Renal pelvis (tissue), 4 donors: ENCODE data around the gene SAFB2. TPM values are rescaled to one million over a fixed set of nuclear protein-coding genes. Genes with fewer than 3 reads are reported as not detected.

ENCODE experiments used
- DNase-seq: peaks from one replicate; pipeline ENCODE4 v3.0.0-alpha.2; 2013
- polyA plus RNA-seq, 3 donors: library from polyadenylated mRNA; unstranded; fragments of 120-200 nt; gene quantifications; one replicate each; pipeline ENCODE4 v1.2.1, GENCODE V29; 2013; ENCODE audit not compliant: insufficient read length in 3 of 3

Gene SAFB2
- polyA plus RNA-seq, 3 donors, result 74.0 to 118 (median 105) TPM

DNA sequence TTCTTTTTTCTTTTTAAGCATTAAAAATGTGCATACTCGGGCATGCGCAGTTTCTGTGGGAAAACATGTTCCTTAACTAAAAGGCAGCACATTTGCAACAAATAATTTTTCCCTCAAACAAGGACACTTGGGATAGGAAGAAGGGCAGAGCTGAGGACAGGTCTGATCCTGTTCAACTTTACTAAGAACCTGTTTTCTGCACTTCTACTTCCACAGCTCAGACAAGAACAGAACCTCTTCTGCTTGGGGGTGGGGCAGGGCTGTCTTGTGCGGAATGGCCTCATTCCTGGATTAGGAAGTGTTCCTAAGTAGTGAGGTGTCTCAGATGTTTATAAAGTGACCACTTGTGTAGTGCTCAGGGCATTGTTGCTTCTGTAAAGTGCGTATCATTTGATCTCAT is 18.6 kb upstream of the SAFB2 start:
- DNase-seq, result no peak

DNA sequence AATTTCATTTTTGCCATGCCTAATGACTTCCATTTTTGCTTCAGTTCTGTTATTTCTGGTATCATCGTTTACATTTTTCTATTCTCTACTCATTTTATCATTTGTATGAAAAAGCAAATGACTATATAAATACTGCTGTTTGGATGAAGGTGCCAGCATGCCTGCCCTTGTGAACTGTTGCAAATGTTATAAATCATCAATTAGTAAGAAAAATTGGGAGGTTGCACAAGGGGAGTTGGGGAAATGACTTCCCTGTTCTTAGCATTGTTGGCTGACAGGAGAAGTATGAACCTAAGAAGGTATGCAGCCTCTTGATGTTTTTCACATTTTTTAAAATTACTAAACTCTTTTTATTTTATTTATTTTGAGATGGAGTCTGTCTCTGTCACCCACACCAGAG is 15.4 kb upstream of the SAFB2 start:
- no peak for DNase-seq

DNA sequence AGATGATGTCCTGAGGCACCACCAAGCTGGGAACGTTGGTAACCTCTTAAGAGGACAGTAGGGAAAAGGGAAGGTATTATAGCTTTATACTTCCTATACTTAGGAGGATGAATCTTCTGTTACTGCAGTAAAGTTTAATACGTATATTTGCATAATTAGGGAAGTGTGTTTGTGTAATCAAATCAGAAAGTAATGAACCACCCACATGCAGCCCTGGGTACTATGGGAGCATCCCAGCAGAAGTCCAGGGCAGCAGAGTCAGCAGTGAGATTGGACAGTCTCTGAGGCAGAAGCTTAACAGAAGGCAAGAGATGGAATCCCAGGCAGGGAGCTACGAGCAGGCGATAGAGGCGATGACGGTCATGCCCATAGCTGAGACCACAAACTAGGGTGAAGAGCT is 12.9 kb upstream of the SAFB2 start:
- DNase-seq, result no peak

DNA sequence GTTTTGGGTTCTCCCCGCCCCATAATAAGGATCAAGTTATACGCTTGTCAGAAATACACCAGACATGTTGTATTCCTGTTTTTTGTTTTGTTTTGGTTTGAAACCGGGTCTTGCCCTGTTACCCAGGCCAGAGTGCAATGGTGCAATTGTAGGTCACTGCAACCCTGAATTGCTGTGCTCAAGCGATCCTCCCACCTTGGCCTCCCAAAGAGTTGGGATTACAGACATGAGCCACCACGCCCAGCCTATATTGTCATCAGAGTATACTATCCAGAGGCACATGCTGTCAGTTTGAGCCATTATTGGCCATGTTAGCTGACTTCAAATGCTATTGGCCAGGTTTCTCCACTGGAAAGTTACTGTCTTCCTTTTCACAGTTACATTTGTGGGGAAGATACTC is 10.1 kb upstream of the SAFB2 start:
- DNase-seq, result no peak

DNA sequence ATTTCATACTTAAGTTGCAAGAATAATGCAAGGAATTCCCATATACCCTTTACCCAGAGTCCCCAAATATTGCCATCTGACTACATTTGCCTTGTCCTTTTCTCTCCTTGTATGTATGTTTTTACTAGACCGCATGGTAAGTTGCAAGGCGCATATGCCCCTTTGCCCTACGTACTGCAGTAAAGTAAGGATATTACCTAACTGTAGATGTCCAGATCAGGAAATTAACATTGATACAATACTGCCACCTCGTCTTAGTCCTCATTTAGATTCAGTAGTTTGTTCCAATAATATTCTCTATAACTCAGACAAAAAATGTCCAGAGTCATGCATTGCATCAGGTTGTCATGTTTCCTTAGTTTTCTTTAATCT is 9.7 kb upstream of the SAFB2 start:
- DNase-seq, result no peak

DNA sequence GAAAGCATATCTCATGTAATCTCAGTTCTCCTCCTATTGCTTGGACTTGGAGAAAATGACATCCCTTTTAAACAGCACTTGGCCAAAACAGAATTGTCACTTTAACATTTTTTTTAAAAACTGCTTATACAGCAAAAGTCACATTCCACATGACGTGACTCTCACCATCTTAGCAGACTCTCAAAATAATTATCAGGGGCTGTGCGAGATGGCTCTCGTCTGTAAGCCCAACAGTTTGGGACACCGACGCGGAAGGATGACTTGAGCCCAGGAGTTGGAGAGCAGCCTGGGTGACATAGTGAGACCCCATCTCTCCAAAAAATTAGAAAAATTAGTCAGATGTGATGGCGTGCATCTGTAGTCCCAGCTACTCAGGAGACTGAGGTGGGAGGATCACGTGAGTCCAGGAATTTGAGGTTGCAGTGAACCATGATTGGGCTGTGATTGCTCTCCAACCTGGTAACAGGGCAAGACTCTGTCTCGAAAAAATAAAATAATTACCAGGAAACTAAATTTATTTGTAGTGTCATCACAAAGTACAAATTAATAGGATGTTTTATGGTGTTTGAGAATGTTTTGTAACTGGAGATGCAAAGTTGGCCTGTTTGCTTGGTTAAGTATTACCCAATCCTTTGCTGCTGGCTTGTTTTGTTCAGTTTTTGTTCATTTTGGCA is 9.1 kb upstream of the SAFB2 start:
- DNase-seq, result no peak

DNA sequence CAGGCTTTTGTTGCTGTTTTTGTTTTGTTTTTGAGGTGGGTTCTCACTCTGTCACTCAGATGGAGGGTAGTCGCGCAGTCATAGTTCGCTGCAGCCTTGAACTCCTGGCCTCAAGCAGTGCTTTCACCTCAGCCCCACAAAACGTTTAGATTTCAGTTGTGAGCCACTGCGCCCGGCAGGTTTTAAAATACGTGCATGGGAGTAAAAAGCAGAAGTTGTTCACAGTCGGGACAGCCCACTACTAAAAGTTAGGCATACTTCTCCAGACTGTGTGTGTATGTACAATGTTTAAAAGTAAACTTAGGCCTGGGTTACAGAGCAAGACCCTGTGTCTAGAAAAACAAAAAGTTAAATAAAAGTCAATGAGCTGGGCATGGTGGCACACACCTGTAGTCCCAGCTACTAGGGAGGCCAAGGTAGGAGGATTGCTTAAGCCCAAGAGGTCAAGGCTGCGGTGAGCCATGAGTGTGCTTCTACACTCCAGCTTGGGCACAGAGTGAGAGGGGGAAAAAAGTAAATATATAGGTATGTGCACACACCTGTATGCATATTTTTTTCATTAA is 6.4 kb upstream of the SAFB2 start:
- no peak for DNase-seq

DNA sequence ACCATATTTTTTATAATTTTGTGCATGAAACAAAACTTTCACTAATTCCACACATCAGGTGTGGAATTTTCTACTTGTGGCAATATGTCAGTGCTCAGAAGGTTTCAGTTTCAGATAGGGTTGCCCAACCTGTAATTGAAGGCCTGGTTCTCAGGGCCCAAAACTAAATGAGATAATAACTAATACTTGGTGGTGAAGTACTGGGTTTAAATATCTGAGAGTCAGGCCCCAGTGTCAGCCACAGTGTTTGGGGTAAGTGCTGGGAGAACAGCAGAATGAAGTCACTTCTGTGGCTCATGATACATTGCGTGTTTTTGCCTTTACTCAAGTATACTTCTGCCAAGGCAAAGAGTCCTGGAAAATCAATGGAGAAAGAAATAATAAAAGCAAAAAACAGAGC is 5.9 kb upstream of the SAFB2 start:
- no peak for DNase-seq

DNA sequence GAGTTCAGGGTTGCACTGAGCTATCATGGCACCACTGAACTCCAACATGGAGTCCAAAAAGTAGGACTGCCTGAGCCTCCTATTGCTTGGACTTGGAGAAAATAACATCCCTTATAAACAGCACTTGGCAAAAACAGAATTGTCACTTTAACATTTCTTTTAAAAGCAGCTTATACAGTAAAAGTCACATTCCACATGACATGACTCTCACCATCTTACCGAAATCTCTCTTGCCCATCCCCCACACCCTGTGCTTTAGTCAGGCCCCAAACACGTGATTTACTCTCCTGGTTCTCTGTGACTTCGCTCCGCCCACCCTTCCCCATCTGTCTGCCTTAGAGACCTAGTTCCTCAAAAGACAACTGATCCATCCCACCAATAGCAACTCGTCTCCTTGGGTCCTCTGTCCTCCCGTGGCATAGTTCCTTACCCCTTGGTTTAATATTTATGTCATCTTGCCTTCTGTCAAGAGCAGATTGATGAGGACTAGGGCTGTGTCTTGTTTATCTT is 4.9 kb upstream of the SAFB2 start:
- DNase-seq, result no peak

DNA sequence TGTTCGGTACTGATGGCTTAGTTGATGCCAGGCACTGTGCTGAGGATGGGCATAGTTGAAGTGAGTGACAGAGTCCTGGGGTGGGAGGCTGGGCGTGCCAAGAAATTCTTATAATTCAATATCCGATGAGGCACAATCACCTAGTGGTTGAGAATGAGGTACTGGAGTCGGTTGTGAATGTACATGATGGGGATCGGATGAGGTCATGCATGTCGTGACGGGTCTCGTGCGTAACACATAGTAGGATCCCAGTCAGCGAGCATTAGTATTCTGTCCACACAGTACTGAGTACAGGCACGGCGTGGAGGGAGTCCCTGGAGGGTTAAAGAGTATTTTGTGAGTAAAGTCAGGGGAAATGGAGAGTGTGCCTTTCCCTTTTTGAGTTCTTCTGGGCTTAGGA is 3.1 kb upstream of the SAFB2 start:
- DNase-seq, result no peak

DNA sequence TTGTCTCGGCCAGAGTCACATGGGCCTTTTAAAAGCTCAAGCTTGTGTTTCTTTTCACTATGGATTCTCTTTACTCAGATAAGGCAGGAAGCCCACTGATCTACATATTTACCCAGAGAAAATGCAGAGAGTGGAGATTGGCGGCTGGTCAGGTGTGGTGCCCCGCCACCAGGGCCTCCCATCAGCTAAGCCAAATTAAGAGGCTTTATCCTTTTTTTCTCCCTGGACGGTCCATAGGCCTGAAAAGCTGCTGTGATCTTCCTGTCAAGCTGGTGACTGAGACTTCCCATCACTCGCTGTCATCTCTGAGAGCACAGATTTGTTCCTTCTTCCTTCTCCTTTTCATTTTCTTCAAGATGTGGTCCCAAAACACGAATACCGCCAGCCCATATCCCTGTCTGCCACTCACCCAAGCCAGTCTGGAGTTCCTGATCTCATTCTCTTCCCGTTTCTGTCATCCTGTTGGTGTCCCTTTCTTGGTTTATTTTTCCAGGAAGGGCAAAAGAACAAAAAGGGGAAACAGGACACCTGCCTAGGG is 2.2 kb upstream of the SAFB2 start:
- DNase-seq, result no peak

DNA sequence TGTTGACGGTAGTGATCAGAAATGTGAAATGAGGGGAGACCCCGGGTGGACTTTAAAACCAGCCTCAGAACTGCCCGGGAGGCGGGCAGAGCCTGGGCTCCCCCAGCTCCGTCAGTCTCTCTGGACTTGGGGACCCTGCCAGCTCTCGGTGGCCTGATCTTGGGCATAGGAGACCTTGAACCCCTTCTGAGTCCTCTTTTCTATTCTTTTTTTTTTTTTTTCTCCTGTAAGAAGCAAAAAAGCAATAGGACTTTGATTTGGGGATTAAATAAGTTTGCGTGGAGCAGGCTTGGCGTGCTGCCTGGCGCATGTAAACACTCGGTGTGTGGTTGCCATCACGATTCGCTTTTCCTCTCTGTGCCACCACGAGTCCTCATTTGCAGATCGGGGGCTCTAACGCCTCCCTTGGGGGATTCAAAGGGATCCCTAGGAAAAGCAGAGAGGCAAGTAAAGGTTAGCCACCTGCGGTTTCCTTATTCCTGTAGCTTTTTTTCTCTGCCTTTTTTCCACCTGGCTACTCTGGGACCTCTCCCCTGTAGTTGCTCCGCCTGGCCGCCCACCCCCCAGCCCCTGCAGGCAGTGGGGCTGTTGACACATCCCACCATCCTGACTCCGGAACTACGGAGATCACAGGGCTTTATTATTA is 1.6 kb upstream of the SAFB2 start:
- no peak for DNase-seq

DNA sequence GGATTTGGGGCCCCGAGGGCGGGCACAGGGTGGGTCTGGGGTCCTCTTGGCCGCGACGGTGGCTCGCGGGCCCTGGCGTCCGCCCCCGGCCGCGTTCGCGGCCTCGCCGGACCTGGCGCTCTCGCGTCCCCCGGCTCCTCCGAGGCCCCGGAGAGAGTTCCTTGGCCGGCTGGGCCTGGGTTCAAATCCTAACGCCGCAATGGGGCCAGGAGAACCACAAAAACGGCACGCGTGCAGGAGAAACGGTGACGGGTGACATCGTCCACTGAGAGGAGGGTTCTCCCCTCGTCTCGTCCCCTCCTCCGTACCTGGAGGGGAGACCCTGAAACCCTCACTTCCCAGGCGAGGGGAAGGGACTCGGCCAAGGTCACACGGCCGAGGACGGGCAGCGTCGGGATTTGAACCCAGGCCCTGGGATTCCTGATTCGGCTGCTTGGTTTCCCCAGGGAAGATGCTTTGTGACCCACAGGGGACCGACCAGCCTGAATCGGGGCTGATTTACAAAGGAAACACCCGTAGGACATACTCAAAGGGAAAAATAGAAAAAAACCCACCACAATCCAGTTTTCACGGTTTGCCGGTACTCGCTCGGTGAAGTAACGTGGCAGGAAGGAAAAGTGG is 931 bp upstream of the SAFB2 start:
- no peak for DNase-seq

DNA sequence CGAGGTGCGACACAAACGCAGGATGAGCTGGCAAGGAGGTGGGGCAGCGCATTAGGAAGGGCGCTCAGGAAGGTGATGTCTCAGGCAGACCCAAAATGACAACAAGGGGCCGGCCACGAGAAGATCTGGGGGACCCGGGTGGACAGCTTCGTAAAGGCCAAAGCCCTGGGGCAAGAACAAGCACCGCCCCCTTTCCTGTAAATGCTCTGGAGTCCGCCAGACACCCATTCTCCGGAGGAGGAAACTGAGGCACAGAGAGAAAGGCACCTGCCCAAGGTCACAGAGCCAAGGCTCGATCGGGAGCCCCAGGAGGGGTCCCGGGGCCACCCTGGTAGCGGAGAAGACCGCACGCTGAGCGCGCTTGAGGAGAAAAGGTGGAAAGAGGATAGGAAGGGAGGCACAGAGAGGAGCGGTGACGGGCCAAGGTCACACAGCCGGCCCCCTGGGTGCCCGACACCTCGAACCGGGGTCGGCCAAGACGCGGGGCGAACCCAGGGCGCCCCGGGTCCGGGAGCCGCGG is 571 bp downstream of the SAFB2 start:
- no peak for DNase-seq

DNA sequence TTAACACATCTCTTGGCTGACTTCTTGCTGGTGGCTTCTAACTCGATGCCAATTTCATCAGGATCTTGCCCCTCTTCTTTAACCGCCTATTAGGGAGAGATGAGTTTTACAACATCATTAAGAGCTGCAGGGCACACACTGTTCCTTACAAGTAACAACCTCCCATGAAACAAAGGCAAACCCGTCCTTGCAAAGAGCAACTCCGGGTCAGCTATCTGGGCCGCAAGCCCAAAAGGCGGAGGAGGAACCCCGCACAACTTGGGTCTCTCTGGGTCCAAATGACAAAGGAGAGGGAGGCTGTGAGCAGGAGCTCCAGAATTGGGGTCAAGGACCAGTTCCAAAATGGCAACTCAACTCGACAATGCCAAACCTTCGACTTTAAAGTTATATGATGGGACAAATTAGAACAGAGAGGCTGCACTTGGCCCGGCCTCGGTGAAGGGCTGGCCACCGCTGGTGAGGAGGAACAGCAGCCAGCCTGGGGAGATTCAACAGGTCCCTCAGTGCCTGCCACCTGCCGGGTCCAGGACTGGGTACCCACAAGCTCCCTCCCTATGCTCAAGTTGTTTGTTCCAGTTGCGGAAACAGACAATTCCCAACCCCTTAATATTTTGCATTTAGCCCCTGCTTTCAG is 1.1 kb downstream of the SAFB2 start:
- no peak for DNase-seq

DNA sequence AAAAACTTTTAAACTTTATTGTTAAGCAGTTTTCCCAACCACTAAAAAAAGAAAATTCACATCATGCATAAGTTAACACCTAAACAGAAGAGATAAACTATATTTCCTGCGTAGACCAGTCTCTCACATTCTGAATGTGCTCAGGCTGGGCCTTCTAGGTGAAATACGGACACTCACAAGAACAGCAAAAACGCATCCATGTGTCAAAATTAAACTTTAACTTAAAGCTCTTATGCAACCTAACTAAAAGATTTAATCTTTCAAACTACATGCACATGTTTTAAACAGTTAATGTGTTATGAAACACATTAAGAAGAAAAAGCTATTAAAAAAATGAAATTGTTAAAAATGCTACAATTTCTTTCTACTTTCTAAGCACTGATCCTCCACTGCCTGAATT is 2.6 kb downstream of the SAFB2 start:
- DNase-seq, result no peak

DNA sequence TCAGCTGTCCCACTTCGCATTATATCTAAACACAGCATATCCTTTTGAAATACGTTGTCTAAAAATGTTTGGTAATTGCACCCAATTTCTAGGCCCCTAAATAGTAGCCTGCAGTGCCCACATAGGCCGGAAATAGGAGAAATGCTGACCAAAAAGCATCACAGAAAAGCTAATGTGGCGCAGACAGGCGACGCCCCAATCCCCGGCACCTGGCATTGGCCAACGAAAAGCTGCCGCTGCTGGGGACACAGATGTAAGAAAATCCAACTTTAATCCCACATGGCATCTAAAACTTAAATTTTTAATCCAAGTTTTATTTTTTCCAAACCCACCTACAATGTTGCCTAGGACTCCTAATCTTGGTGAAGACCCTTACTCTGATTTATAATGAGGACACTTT is 4.0 kb downstream of the SAFB2 start:
- no peak for DNase-seq

DNA sequence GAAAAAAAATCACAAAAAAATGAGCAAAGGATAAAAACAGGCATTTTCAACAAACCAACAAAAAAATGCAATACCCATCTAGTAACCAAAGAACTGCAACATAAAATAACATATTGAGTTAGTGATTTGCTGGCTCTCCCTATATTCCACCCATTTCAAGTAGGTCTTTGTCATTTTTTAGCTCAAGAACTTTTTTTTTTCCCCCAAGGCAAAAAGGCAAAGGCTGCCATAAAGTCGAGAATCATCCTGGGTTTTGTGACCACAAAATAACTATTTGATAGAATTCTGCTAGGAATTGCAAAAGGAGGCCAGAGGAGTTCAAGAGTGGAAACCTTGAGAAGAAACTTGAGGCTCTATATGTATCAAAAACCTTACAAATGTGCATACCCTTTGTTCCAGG is 5.5 kb downstream of the SAFB2 start:
- DNase-seq, result no peak

DNA sequence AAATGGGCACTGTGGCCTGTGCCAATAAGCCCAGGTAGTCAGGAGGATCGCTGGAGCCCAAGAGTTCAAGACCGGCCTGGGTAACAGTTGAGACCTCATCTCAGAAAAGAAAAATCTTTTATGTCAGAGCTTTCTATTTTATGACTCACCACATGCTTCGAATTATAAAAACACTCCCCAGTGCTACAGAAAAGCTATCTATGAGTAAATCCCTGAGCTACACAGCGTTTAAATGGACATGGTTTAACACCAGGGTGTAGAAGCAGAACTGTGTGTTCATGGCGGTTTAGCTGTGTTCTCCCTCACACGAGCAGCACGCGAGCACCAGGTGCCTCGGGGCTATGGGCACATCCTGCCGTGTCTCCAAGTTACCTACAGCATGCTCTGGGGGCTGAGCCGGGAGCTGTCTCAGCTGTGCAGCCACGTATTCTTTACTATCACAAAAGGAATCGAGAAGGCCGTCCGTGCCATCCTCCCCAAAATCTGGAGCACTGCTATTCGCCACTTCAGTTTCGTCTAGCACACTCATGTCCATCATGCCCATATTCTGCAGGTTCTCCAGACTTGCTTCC is 6.7 kb downstream of the SAFB2 start:
- DNase-seq, result no peak

DNA sequence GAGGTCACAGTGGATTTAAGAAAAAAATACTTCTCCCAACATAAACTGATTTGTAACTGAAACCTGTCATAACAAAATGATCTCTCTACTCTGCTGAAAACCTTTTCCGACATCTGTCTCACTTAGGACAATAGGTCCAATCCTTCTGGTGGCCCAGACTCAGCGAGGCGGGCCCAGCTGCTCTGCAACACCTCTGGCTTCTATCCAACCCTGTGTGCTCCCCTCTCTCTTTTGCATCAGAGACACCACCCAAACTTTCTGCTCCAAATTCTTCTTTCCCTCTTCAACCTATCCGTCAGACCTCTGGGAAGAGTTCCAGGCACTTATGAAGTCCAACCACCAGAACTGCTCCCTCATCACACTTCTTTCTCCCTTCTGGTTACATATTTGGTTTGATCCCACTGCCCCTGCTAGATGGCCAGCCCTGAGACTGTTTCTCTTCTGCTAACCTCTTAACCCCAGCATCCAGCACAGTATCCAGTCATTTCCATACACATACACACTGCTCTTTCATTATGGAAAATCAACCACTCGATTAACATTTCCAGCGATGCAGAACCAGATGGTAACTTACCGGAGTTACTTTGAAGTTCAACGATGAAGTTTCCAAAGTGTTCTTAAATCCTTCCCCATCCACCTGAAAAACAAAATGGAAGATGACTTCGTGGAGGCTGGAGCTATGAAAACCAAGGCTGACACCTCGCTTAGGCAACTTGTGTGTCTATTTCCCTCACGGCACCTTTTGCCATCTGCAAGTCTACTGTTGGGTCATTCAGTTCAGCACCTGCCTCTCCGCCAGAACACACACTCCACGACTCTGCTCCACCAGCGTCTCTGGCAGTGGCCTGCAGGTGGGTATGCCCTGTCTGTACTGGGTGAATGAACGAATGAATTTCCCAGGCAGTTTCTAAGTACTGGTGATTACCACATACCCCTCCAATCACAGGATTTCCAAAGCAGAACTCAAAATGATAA is 9.4 kb downstream of the SAFB2 start:
- no peak for DNase-seq
